ENCODE measurements around the gene MELTF. TPM values are rescaled to one million over a fixed set of nuclear protein-coding genes. Genes with fewer than 3 reads are reported as not detected.

MELTF gene
- total and polyA plus RNA-seq, 9 of the 15 experiments (the other 6 are each of a cell fraction or from before 2014, with no cell fraction given) = 0.35 to 10.5 (median 4.5) TPM

GRCh38 chr3:197030379-197031314 is 1.0 kb upstream of the MELTF start:
- CTCF ChIA-PET (ENCODE audit: low intra/inter-chr PET ratio) = no interaction called here
- intact Hi-C loops (cut with micrococcal nuclease) = loop anchor here (2.0 to 10.0 kb wide), 2 partner anchors 52 to 154 kb away; no protein-coding TSS in a partner anchor
- Histone ChIP-seq H3K36me3 (ENCODE audit: control insufficient read depth, insufficient read depth, low read length) (peaks cover 5% of the 10 kb centered on the region; the same call in 1 of the 3 replicates), H3K9ac (ENCODE audit: insufficient read depth in 1 of 2, low read depth in 2 of 2, low read length in 2 of 2) (peak overlapping the region; percentile 32 to 52; a peak in 2 of 4 replicates), H4K20me1 (replicated peaks; ENCODE audit: control insufficient read depth, insufficient read depth, low read length) (no peaks in the 10 kb centered on the region), H3K27ac (ENCODE audit: extremely low read depth, low read depth, low read length) (peak overlapping the region; percentile 81; the same call in 2 of the 3 replicates), H3K9me3 (replicated peaks; ENCODE audit: control insufficient read depth, insufficient read depth, low read depth, low read length) (no peaks in the 10 kb centered on the region), H3K79me2 (ENCODE audit: control insufficient read depth, insufficient read depth, low read length) (peaks cover 4% of the 10 kb centered on the region; the same call in 2 of the 3 replicates), H3K4me1 (replicated peaks in 1 of 2; ENCODE audit: control insufficient read depth in 2 of 2, insufficient read depth in 2 of 2, low read length in 2 of 2) (peaks cover 25 to 53% of the 10 kb centered on the region in 2 experiments), H2AFZ (ENCODE audit: low read depth, low read length) (peak overlapping the region; percentile 93), H3K27me3 (ENCODE audit: control insufficient read depth in 2 of 2, insufficient read depth in 2 of 2, low read length in 2 of 2) (no peaks in the 10 kb centered on the region), H3K9me1 (ENCODE audit: control insufficient read depth, insufficient read depth, low read length) (no peaks in the 10 kb centered on the region), H3K4me3 (no peak overlapping the region), H3K4me2 (ENCODE audit: insufficient read depth, low read length) (peak overlapping the region; percentile 78)
- POLR2A ChIA-PET = interaction anchor here (0.6 to 1.5 kb wide), 10 partner anchors 8 to 597 kb away, joined by 3 to 6 read pairs (median 3); no protein-coding TSS in a partner anchor
- WGBS (ENCODE audit: insufficient coverage, low coverage, missing lambda C conversion rate) = 49% methylated on average over 24 of the region's 33 CpGs
- in situ Hi-C loops (cut with MboI) = no loop called here
- peak; percentile 6 for ATAC-seq
- FAIRE-seq = no peak
- DNase-seq (ENCODE audit: extremely low read depth in 1 of 4, low spot score in 3 of 4) = peak; percentile 36 to 52 (median 44)
- BruUV-seq (replicated peaks) = no TSS peak
- TF ChIP-seq NCOA4 (IDR thresholded peaks at IDR 0.05; ENCODE audit: partially characterized antibody) = no peak
- TF ChIP-seq REST (IDR thresholded peaks at IDR 0.05; ENCODE audit: borderline replicate concordance) = no peak
- TF ChIP-seq REST (CRISPR knock-in tag; IDR thresholded peaks at IDR 0.05; ENCODE audit: low read depth) = 0 out of 2 replicates have a peak, but pooled peaks have one; percentile 16
- no peak for TF ChIP-seq ZNF143 (CRISPR knock-in tag; IDR thresholded peaks at IDR 0.05)
- no peak for TF ChIP-seq CBFA2T2 (conservative IDR thresholded peaks at IDR 0.05)
- no peak for TF ChIP-seq ASH1L (IDR thresholded peaks at IDR 0.05; ENCODE audit: borderline replicate concordance, low read depth, partially characterized antibody)
- no peak for TF ChIP-seq ATF4 (CRISPR knock-in tag; IDR thresholded peaks at IDR 0.05)
- no peak for TF ChIP-seq CREM (IDR thresholded peaks at IDR 0.05; ENCODE audit: low read depth)

All from K562 (cell line).